GM18519 (cell line): ENCODE data around the gene RIN3.

Experiments used
- ATAC-seq: cut with Tn5 transposase; IDR thresholded peaks from one replicate; pipeline ENCODE4 v1.9.1; 2021; ENCODE audit warnings: mild to moderate bottlenecking, moderate library complexity; ENCODE audit not compliant: unreplicated experiment, low FRiP score

RIN3 gene

DNA sequence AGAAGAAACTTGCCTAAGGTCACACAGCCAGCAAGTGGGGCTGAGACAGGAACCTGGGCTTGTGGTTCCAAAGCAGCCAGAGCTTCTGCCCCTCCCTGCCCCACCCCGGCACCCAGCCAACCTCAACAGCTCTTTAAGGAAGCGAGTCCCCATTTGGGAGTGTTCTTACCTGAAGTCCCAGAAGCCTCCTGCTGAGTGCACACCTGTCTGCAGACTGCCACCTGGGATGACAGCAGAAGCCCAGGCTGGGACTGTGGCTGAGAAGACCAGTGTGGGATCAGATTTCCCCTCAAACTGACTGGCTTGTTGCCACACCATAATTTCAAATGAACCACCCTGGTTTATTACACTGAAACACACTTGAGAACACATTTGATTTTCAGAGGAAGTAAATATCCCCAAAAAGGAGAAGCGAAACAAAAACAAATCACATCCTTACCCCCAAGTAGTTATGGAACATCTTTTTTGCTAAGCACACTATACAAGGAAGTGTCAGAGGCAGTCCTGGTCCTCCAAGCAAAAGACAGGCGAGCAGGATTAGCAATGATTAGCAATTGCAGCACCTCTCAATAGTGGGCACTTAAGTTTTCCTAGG, 6.3 kb upstream of the RIN3 start:
- ATAC-seq, result no peak

DNA sequence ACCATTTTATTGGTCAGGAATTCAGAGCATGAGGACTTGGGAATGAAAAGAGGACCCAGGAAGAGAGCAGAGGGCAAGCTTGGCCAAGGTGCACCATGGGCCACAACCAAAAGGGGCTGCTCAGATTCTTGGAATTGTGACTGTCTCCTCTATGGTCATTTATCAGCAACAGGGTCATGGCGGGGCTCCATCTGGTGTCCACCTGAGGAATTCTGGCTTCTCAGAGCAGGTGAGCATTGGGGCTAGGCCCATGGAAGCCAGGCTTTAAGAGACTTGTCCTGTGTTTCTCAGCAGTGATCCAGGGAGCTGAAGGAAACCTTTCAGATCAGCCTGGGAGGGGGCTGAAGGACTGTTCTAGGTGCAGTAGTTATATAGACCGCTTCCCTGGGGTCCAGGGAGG, 2.6 kb upstream of the RIN3 start:
- ATAC-seq, result no peak

DNA sequence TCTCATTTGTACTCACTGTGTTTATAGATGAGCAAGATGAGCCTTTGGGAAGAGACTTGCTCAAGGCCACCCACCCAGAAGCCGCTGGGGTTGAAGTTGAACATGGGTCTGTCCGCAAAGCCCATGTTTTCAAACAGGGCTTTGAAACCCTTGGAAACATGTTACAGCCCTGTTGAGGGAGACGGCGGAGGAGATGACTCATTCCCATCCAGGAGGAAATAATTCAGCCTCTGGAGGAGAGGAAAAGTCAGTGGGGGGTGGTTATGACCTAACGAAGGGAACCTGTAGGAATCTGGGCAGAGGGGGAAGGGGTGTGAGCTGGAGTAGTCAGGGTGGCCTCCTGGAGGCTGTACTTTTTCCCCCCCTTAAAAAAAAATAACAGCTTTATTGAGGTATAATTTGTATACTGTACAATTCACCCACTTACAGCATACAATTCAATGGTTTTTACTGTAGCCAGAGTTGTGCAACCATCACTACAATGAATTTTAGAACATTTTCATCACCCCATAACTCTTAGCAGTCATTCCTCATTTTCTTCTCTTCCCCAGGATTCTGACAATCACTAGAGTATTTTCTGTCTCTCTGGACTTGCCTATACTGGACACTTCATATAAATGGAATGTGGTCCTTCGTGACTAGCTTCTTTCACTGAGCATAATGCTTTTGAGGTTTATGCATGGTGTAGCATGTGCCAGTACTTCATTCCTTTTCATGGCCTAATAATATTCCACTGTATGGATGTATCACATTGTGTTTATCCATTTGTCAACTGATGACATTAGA, 1.9 kb upstream of the RIN3 start:
- no peak for ATAC-seq

DNA sequence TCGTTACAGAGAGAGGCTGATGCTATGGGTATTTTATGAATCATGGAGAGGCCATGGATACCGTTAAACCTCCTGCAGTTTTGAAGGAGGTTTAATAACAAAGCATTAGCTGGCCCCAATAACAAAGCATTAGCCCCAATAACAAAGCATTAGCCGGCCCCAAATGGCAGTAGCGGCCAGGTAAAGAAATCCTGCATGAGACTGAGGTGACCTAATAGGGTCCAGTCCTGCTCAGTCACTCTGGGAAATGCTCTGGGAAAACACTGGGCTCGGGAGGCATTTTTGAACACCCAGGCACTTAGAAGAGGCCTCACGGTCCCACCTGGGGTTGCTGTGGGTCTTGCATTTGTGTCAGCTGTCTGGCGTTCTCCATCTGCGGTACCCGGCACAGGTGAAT, 776 bp upstream of the RIN3 start:
- ATAC-seq, result no peak

DNA sequence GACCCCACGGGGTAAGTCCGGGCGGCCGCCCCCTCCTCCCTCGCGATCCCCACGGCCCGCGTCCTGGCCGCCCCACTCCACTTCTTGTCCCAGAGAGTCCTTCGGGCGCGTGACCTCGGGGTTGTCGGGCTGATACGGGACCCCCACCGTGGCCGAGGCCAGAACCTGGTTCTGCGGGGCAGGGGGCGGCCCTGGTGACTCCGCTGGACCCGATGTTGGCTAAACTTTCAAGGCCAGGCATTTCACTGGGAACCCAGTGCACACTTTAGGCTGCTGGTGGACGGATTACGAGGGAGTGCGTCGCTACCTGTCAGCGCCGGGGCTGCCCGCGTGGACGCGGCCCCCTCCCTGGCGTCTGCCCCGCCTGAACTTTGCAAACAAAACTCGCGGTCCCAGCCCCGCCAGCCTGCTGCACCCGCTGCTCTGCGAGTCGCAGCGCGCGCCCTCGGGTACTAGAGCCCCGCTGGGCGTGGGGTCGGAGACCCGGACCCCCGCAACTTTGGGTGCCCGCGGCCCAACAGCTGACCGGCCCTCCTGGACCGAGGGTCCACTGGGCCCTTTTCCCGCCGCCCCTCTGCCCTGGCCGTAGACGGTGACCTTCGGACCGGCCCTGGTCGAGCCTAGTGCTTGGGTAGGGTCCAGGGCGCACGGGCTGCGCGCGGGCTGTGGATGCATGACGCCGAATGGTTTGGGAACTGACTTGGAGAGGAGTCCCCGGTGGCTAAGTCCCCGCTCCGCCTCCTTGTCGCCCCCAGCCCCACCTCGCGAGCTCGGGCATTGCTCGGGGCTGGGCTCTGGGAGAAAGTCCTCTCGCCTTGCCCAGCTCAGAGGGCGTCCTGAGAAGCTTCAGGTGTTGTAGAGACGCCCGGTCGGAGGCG, 624 bp downstream of the RIN3 start:
- no peak for ATAC-seq

DNA sequence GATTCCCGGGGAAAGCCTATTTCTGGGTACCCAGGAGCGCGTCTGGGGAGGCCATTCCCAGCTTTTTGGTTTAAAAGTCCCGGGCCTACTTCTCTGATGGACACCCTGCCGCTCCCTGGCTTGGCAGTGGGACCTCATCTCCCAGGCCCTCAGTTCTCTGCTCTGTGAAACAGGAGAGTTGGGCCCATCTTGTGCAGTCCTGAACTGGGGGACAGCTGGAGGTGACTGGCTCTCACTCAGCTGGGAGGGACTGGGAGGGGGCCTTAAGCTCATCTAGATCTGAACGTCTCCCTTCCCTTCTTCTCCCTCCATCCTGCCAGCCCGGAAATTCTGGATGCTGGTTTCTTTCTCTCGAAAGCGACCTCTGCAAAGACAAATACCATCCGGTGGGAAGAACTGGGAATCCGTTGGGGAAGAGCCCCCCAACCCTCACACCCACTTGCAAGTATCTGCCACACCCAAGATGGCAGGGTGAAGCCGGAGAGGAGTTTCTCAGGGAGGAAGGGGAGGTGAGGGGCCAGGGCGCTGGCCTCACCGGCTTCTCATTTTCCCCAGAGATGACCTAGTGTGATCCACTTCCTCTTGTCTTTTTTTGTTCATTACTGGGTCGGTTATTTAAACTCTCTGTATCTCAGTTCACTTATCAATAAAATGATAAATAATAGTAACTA, 1.4 kb downstream of the RIN3 start:
- ATAC-seq, result no peak

DNA sequence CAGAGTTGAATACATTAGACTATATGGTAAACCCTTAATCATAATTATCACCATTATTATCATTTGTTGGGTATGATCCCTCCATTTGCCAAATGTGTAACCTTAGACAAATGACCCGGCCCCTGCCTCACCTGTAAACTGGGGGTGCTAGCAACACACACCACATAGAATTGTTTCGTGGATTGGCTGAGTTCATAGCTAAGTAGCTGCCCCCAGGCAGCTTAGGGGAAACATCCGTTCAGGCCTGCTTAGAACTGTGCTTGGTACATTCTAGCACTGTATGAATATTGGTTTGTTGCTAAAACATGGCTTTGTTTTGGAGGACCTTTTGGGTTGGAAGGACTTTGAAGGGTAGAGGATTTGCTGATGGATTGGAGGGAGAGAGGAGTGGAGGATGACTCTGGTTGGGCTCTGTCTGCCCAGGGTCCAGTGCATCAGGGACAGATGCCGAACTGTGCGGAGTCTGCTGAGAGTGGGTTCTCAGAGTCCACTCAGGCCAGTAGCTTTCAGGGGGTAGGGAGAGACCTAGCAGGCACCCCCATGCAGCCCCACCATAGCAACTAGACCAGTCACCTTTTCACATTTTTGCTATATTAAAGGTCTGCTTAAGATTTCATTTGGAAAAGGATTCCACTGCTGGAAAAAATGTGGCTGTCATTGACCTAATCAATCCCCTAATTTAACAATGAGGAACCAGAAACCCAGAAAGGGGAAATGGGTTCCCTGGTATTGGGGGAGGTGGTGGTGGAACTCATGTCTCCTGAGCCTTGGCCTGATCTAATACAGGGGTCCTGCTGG, 2.2 kb downstream of the RIN3 start:
- ATAC-seq, result no peak

DNA sequence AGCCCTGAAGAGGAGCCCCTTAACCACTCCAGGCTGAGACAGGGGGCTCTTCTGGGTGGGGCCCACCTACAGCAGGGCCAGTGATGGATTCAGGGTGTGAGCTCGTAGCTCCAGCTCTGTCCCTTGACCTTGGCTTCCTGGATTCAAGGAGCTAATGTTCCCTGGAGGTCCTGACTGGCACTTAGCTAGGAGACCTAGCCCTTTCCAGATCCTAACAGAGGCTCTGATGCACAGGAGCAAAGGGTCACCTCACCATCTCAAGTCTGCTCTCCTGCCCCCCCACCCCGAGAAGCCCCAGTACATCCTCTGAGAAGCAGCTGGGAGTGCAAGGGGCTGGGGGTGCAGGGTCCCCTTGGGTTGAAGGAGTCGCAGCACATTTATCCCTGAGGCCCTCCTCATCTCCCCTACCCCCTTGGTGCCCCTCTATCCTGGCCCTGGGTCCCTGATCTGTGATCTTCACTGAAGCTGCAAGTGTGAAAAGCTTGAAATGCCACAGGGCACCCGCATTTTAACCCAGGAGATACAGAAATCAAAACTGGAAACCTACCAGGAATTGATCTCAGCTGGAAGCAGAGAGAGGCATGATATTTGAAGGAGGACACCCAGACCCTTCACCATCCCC, 2.9 kb downstream of the RIN3 start:
- ATAC-seq, result no peak

DNA sequence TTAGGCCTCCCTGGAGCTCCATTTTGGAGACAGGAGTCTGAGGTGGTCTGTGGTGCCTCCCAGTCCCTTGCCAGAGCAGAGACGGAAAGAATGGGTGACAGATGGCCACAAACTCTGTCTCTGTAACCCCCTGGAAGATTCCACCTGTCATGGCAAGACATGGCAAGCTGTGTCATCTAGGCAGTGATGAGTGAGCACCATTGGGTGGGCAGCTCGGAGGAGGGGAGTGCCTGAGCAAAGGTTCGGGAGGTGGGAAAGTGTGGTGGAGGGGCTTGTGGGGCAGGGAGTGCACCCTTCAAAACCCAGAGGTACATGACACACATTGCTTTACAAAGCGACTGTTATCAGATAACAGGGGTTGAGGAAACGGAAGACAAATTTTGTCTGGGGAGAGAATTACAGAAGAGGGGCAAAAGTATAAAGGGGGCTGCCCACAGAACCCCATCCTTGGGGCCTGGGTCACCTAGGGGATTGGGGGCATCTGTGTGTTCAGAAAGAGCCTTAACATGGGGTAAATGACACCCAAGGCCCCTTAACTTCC, 3.5 kb downstream of the RIN3 start:
- ATAC-seq, result no peak

DNA sequence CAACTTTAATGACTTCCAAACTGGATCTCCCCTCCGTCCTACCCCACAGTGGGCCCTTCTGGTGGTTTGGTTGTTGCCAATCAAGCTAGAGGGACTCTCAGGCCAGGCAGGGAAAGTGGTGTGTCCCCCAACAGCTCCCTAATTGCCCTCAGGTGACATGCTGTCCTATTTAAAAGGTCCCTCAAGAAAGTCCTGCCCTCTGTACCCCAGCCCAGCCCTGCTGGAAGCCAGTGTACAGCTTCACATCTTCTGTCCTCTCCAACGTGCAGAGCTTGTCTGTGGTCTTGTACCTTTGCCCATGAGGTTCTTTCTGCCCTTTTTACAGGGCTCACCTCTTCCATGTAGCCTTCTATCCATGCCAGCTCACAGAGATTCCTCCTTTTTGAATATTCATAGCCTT, 4.2 kb downstream of the RIN3 start:
- ATAC-seq, result no peak

DNA sequence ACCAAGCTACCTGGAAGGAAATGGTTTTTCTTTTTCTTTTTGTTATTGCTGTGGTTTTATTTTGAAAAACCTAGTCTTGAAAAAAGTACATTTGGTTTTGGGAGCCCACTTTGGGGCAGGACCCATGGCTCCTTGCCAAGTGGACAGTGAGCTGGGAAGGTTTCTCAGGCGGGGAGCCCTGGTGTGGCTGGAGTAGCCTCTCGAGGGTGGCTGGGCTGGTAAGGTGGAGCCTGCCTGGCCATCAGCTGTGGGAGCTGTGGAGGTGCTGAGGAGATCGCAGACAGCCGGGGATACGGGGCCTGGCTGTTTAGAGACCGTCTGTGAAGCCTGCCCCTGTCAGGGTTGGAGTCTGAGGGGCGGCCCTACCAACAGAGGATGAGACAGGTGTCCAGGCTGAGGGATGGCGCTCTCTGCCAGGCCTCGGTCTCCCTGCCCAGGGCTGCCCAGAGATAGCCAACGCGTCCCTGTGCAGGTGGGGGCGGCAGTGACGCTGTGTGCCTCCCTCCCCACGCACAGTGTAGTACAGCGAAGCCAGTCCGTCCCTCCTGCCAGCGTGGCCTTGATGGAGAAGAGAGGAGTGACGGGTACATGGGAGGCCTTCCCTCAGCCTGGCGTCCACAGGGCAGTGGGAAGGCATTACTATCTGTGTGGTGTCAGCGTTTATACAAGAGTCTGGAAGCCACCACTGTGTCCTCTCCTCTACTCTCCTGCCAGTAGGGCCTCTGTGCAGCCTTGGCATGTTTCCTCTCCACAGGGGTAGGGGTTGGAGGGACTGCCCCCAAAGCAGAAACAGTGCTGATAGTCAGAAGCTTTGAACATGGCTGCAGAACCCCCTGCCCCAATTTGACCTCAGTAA, 5.9 kb downstream of the RIN3 start:
- no peak for ATAC-seq

DNA sequence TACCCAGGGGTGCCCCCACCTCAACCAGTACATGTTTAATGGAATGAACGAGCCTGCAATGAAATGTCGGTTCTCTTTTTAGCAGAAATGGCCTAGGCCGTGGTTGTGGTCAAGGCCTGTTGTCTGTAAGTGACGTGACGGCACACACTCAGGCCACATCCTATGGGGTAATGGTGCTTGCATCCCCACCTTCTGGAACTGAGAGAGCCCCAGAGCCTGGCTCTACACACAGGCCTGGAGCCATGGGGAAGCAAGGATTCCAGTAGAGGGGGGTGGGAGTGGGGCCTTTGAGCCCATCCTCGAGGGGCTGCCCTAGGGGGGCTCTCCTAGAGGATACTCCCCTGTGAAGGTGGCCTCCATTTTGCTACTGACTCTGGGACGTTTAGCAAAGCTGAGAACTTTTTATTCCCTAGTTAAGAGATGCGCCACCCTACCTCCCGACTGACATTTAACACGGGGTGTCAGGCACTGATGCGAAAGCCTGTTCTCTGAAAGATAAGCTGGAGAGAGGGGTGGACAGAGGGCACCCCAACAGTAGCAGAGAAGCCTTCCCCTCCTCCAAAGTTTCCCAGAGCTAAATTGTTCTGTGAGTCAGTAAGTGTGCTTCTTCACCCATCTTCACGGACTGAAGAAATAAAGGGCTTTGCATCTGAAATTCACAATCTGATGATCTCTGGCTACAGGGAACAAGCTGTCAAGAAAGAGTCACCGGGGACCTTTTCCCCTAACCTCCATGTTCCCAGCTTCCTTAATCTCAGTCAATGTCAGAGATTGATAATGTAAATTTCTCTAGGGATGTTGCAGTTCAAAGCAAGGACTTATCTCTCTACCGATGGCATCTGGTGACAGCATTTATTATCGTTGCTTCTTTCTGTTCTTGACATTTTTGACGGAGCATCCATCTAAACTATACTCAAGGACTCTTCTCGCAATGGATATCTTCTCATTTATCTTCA, 6.8 kb downstream of the RIN3 start:
- no peak for ATAC-seq

DNA sequence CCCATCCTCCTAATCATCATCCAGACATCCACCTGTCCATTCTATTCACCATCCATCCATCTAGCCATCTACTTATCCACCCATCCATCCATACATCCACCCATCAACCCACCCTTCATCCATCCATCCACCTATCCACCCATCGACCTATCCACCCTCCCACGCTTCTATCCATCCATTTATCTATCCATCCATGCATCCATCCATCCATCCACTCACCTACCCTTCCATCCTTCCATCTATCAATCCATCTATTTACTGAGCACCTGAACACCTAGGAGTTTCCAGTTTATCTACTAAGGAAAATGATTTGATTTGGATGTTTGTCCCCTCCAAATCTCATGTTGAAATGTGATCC, 7.5 kb downstream of the RIN3 start:
- no peak for ATAC-seq

DNA sequence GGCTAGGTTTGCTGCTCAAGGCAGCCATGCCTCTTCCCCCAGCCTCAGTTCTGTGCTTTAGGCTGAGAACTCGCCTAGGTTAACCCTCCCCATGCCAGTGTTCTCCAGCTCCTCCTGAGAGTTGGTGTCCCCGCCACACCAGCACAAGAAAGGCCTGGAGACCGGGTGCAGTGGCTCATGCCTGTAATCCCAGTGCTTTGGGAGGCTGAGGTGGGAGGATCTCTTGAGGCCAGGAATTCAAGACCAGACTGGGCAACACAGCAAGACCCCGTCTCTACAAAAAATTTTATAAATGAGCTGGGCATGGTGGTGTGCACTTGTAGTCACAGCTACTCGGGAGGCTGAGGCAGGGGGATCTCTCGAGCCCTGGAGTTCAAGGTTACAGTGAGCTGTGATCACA, 10.2 kb downstream of the RIN3 start:
- ATAC-seq, result no peak

DNA sequence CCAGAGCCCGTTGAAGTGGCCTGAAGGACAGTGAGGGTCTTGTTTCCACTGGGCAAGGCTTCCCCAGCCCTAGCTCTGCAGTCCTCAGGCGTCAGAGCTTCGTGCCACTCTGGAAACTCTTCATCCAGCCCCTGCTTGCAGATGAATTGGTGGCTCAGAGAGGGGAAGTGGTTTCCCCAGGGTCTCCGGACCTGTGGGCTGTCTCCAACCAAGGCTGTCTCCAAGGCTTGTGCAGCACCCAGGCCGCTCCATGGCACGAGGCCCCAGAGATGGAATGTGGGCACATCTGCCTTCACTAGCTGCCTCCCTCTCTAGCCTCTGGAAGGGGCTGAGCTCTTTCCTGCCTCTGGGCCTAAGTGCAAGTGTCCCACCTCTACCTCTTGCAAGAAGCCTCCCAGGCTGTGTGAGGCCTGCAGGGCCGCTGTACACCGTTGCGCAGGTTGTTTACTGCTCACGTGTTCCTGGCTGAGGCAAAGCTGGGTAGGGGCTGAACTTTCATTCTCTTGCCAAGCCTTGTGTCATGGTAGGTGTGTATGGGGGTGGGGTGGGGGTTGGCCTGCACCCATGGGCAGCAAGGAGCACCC, 11.1 kb downstream of the RIN3 start:
- no peak for ATAC-seq

DNA sequence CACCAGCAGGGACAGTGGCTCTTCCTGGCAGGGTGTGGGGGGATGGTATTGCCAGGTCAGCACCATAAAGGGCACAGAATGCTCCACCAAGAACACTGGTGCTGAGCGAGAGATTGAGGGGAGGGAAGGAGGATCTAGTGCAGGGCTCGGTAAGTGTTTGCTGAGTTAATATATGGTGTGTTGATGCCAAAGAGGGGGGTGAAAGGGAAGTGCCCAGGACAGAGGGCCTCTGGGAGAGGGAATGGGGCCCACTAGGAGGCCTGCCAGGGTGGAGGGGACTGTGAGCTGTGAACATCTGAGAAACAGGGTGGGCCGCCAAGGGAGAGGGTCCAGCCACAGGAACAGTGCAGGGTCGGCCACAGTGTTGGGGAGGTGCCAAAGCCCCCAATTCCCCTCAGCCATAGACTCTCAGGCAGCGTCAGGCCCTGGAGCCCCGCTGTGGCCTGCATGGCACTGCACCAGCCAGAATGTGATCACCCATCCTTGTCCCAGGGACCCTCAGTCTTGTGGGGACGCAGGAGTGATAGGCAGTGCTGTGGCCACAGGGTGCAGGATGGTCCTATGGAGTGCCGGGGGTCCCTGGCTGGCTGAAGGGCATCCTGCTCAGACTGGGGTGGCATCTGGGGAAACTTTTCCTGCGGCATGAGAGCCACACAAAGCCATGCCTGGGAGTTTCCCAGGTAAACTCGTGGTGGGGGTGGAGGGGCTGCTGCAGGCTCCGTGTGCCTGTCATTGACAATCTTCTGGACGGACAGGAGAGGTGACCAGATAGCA, 11.9 kb downstream of the RIN3 start:
- ATAC-seq, result no peak
